CD1c-positive myeloid dendritic cell (primary cell): ENCODE measurements around the gene GDF10.

Source experiments
- DNase-seq: peaks from one replicate; pipeline ENCODE4 v3.0.0-alpha.2; 2016; ENCODE audit errors: extremely low spot score

Gene GDF10

GRCh38 chr10:47315421-47315820 is 15.4 kb downstream of the GDF10 start:
- no peak for DNase-seq

GRCh38 chr10:47316131-47316530 is 16.1 kb downstream of the GDF10 start:
- DNase-seq: no peak

GRCh38 chr10:47317251-47317650 is 17.3 kb downstream of the GDF10 start:
- DNase-seq: no peak

GRCh38 chr10:47318706-47319105 is 18.7 kb downstream of the GDF10 start:
- no peak for DNase-seq

GRCh38 chr10:47319784-47320183 is 19.8 kb downstream of the GDF10 start:
- no peak for DNase-seq

- no peak for DNase-seq
These were observed 20.8 kb downstream of the GDF10 start for GRCh38 chr10:47320812-47321211.

- no peak for DNase-seq
These were observed 21.7 kb downstream of the GDF10 start for GRCh38 chr10:47321521-47322195.

GRCh38 chr10:47322300-47323061 is 22.5 kb downstream of the GDF10 start, which contains the start of gene GDF2:
GDF2 (plus strand) TSS chr10:47322454; CDS start chr10:47322669, 215 bp downstream.
- DNase-seq: no peak

GRCh38 chr10:47323087-47323486 is 23.1 kb downstream of the GDF10 start:
- DNase-seq: no peak

- no peak for DNase-seq
These were observed 23.8 kb downstream of the GDF10 start for GRCh38 chr10:47323636-47324296.

GRCh38 chr10:47325303-47326291 is 25.6 kb downstream of the GDF10 start:
- DNase-seq: no peak

GRCh38 chr10:47326306-47326926 is 26.4 kb downstream of the GDF10 start:
- DNase-seq: no peak

- DNase-seq: no peak
These were observed 26.9 kb downstream of the GDF10 start for GRCh38 chr10:47326927-47327330.

GRCh38 chr10:47329855-47330254 is 29.9 kb downstream of the GDF10 start:
- no peak for DNase-seq

GRCh38 chr10:47330366-47330765 is 30.4 kb downstream of the GDF10 start:
- no peak for DNase-seq

- no peak for DNase-seq
These were observed 30.8 kb downstream of the GDF10 start for GRCh38 chr10:47330804-47331203.

GRCh38 chr10:47331491-47331890 is 31.5 kb downstream of the GDF10 start:
- no peak for DNase-seq

- no peak for DNase-seq
These were observed 32.0 kb downstream of the GDF10 start for GRCh38 chr10:47331954-47332353.

- DNase-seq: no peak
These were observed 32.4 kb downstream of the GDF10 start for GRCh38 chr10:47332371-47332770.

GRCh38 chr10:47332946-47333345 is 32.9 kb downstream of the GDF10 start:
- no peak for DNase-seq

GRCh38 chr10:47333532-47333931 is 33.5 kb downstream of the GDF10 start:
- no peak for DNase-seq
